ENCODE results near the gene SLAMF6. TPM values are rescaled to one million over a fixed set of nuclear protein-coding genes. Genes with fewer than 3 reads are reported as not detected.

The SLAMF6 gene
- total RNA-seq, 4 donors from 2014 or later: 0.49 to 1.2 (median 0.62) TPM; not detected in 1

GRCh38 chr1:160540859-160541233 lies 17.8 kb upstream of the SLAMF6 start:
- Histone ChIP-seq H3K4me3 (no peak overlapping the region), H3K27me3 (no peaks in the 10 kb centered on the region), H3K9me3 (peaks cover 0 to 3% (median 0%) of the 10 kb centered on the region in 3 donors), H3K36me3 (no peaks in the 10 kb centered on the region), H3K27ac (no peak overlapping the region), H3K4me1 (no peaks in the 10 kb centered on the region)
- TF ChIP-seq CTCF (IDR thresholded peaks at IDR 0.05): no peak
- TF ChIP-seq POLR2AphosphoS5 (IDR thresholded peaks at IDR 0.05): no peak
- TF ChIP-seq POLR2A (IDR thresholded peaks at IDR 0.05): no peak
- TF ChIP-seq EP300 (IDR thresholded peaks at IDR 0.05): no peak
- no peak for ATAC-seq

- Histone ChIP-seq H3K27me3 (no peaks in the 10 kb centered on the region), H3K27ac (no peak overlapping the region), H3K36me3 (no peaks in the 10 kb centered on the region), H3K4me1 (no peaks in the 10 kb centered on the region), H3K9me3 (peaks cover 0 to 9% (median 0%) of the 10 kb centered on the region in 3 donors), H3K4me3 (no peak overlapping the region)
- ATAC-seq: no peak
- no peak for TF ChIP-seq CTCF (IDR thresholded peaks at IDR 0.05)
- TF ChIP-seq EP300 (IDR thresholded peaks at IDR 0.05): no peak
- TF ChIP-seq POLR2A (IDR thresholded peaks at IDR 0.05): no peak
- TF ChIP-seq POLR2AphosphoS5 (IDR thresholded peaks at IDR 0.05): no peak
- 35 to 46% methylated on average over 5 to 7 of the region's 8 CpGs for WGBS, 2 donors (ENCODE audit: low coverage in 1 of 2)
Observed at GRCh38 chr1:160539990-160540858, 17.2 kb upstream of the SLAMF6 start.

- Histone ChIP-seq H3K9me3 (peaks cover 0 to 15% (median 0%) of the 10 kb centered on the region in 3 donors), H3K4me3 (no peak overlapping the region), H3K36me3 (no peaks in the 10 kb centered on the region), H3K4me1 (no peaks in the 10 kb centered on the region), H3K27ac (no peak overlapping the region), H3K27me3 (no peaks in the 10 kb centered on the region)
- 74 to 81% methylated on average over 3 to 6 of the region's 6 CpGs for WGBS, 2 donors (ENCODE audit: low coverage in 1 of 2)
- ATAC-seq: no peak
- TF ChIP-seq POLR2AphosphoS5 (IDR thresholded peaks at IDR 0.05) (no peak), CTCF (IDR thresholded peaks at IDR 0.05) (no peak), POLR2A (IDR thresholded peaks at IDR 0.05) (no peak), EP300 (IDR thresholded peaks at IDR 0.05) (no peak)
Observed at GRCh38 chr1:160539684-160539989, 16.6 kb upstream of the SLAMF6 start.

GRCh38 chr1:160538985-160539651 lies 16.1 kb upstream of the SLAMF6 start:
- Histone ChIP-seq H3K4me3 (no peak overlapping the region), H3K36me3 (no peaks in the 10 kb centered on the region), H3K27me3 (no peaks in the 10 kb centered on the region), H3K4me1 (no peaks in the 10 kb centered on the region), H3K9me3 (peaks cover 0 to 20% (median 0%) of the 10 kb centered on the region in 3 donors), H3K27ac (no peak overlapping the region)
- no peak for ATAC-seq
- no peak for TF ChIP-seq POLR2A (IDR thresholded peaks at IDR 0.05)
- 73 to 81% methylated on average over 5 of the region's 5 CpGs for WGBS, 2 donors (ENCODE audit: low coverage in 1 of 2)

GRCh38 chr1:160537714-160538665 lies 14.9 kb upstream of the SLAMF6 start:
- no peak for ATAC-seq
- TF ChIP-seq EP300 (IDR thresholded peaks at IDR 0.05): no peak
- TF ChIP-seq POLR2A (IDR thresholded peaks at IDR 0.05): no peak
- TF ChIP-seq POLR2AphosphoS5 (IDR thresholded peaks at IDR 0.05): no peak
- TF ChIP-seq CTCF (IDR thresholded peaks at IDR 0.05): no peak
- WGBS, 2 donors (ENCODE audit: low coverage in 1 of 2): 78 to 94% methylated on average over 3 to 4 of the region's 8 CpGs
- no peaks in the 10 kb centered on the region for H3K4me1 ChIP-seq
- no peak overlapping the region for H3K27ac ChIP-seq
- no peaks in the 10 kb centered on the region for H3K27me3 ChIP-seq
- no peak overlapping the region for H3K4me3 ChIP-seq
- no peaks in the 10 kb centered on the region for H3K36me3 ChIP-seq
- H3K9me3 ChIP-seq: peaks cover 0 to 25% (median 0%) of the 10 kb centered on the region in 3 donors
